TTC549 (cell line): Measurements from ENCODE around the gene SEPTIN1.

Experiments used
- FAIRE-seq: peaks from 2 replicates; lab custom pipeline; 2012; peaks lifted over from hg19 to GRCh38; lab: Jason Lieb, UNC

Gene SEPTIN1

DNA sequence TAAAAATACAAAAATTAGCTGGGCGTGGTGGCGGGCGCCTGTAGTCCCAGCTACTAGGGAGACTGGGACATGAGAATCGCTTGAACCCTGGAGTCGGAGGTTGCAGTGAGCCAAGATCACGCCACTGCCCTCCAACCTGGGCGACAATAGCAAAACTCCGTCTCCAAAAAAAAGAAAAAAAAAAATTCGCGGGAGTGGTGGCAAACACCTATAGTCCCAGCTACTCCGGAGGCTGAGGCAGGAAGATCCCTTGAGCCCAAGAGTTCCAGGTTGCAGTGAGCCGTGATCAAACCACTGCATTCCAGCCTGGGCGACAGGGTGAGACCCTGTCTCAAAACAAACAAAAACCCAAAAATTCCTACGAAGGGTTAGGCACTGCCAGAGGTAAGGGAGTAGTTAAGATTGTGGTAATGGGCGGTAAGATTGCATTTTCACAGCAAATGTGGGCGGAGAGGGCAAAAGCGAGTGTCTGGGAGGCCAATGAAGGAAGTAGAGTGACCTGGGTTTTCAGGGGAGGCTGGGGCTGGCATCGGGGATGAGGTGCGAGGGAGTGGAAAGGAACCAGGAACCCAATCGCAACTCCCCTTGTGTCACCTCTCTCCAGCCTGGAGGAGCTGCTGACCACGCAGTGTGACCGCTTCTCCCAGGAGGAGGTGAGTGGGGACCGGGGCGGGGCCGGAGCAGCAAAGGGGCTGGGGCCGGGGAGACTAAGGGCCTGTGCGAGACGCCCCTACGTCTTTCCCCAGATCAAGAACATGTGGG lies 5.1 kb downstream of the SEPTIN1 start:
- no peak for FAIRE-seq

DNA sequence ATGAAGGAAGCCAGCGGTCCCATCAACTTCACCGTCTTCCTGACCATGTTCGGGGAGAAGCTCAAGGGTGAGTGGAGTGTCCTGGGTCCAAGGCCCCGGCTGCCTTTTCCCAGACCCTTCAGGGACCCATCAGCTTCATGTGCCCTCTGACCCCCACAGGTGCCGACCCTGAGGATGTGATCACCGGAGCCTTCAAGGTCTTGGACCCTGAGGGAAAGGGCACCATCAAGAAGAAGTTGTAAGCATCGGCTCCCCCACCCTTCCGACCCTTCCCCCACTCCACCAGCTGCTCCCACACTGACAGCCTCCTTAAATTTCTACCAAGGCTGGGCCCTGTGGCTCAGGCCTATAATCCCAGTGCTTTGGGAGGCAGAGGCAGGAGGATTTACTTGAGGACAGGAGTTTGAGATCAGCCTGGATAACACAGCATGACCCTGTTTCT lies 5.9 kb downstream of the SEPTIN1 start:
- no peak for FAIRE-seq

DNA sequence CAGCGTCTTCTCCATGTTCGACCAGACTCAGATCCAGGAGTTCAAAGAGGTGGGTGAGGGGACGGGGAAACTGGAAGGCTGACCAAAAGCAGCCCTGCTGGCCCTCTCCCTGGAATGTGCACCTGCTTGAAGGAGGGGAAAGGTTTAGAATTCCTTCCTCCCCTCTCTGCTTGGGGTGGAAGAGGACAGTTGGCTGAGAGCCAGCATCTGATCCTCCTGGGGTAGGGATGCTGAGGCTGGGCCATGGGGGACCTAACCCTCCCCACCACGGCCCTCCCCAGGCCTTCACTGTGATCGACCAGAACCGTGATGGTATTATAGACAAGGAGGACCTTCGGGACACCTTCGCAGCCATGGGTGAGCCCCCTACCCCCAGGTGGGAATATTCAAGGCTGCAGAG lies 6.5 kb downstream of the SEPTIN1 start:
- FAIRE-seq: no peak

DNA sequence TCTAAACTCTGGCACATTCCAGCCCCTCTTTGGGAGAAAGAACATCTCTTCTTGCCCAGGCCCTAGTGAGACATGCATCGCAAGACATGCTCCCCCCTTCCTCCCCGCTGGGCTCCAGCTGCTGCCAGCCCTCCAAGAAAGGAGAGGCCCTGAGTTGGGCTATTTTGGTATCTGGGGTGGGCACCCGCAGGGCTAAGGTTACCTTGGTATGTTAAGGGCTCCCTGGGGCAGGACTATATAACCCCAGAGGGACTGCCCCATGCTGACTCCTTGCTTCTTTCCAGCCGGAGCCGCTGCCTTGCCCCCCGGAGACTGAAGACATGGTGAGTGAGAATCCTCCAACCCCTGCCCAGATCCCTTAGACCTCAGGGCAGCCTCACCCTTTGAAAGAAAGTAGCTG lies 7.8 kb downstream of the SEPTIN1 start, which contains the start of gene MYL11:
TSS of gene MYL11 (plus strand) at position 265 of the 400 bp plus-strand sequence. CDS start at position 321, 56 bp downstream.
- no peak for FAIRE-seq

DNA sequence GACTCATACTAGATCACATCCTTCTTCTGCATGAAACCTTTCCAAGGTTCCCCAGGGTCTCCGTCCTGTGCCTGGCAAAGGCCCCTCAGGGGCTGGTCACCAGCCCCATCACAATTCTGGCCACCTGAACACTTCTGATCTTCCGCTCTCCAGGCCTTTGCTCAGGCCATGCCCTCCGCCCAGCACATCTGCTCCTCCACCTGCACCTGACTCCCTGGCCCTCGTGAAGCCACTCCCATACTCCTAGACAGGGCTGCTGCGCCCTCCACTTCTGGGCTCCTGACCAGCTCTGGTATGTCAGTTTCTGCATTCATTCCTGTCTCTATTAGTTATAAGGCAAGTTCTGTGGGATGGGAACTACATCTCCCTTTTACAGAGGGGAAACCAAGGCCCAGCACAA lies 9.6 kb downstream of the SEPTIN1 start:
- no peak for FAIRE-seq

DNA sequence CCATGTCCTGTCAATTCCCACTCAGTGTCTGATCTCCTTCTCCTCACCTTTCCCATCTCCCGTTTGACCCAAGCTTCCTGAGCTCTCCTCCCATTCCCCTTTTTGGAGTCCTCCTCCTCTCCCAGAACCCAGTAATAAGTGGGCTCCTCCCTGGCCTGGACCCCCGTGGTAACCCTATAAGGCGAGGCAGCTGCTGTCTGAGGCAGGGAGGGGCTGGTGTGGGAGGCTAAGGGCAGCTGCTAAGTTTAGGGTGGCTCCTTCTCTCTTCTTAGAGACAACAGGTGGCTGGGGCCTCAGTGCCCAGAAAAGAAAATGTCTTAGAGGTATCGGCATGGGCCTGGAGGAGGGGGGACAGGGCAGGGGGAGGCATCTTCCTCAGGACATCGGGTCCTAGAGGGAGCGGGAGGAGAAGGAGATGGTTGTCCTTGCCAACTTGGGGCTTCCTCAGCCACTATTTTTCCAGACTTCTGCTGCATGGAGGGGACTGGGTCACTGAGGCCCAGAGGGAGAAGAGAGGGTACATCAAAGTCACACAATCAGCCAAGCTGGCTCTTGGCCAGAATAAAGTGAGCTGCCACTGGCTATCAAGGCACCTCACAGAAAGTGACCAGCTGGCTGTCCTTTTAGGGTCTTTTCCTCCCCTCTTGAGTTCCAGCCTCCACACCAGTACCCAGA lies 10.2 kb downstream of the SEPTIN1 start:
- no peak for FAIRE-seq

DNA sequence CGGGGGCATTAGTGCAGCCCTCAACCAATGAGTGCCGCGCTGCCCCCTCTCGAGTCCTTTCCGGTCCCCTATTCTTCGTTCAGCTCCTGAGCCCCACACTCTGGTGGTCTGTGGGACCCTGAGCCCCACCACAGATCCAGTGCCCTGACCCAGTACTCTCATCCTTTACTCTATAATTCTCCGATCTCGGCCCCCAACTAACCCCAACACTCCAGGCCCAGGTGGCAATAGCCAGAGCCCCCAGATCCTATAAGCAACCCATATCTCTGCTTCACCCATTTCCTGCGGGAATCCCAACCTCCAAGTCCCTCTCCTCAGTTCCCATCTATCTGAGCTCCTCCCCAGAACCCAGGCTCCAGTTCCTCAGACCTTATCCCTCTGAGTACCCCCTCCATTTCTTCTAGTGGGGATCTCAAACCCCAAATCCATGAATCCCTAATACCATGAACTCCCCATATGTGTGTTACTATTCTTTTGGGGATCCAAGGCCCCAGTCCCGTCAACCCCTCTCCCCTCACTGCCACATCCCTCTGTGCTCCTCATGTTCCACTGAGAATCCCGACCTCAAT lies 11.0 kb downstream of the SEPTIN1 start:
- FAIRE-seq: no peak

DNA sequence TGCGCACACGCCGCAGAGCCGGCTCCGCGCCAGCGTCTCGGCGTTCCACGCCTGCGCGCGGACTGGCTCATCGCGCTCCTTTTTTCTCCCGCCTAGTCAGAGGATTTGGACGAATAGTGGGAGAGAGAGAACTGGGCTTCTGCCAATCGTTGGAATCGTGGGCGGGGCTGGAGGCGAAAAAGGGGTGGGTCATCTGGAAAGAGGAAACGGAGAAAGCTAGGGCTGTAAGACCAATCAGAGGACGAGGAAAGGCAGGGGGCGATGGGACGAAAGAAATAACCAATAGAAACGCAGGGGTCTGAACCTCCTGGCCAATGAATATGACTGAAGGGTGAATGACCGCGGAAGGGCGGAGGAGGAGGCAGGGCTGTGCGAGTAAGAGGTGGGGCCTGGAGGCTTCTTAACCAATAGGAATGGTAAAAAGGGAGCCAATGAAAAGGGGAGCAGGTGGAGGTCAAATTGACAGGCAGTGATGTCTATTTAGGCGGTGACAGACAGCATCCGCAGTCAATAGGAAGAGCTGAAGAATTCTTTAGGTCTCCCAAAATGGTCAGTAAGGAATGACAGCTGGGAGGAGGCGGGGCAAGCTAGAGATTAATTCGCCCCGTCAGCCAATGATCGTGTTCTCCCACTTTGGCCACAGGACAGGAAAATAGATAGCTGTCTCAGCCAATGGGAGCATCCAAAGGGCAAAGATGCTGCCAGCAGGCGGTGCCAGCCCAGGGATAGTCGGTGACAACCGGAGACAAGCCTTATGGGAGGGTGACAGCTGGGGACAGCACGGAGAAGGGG lies 11.7 kb downstream of the SEPTIN1 start, which contains the start of gene TBC1D10B:
TSS of gene TBC1D10B (minus strand) at position 39 of the 792 bp plus-strand sequence. CDS start 311 bp downstream, outside the sequence.
- FAIRE-seq: peak; percentile 99

DNA sequence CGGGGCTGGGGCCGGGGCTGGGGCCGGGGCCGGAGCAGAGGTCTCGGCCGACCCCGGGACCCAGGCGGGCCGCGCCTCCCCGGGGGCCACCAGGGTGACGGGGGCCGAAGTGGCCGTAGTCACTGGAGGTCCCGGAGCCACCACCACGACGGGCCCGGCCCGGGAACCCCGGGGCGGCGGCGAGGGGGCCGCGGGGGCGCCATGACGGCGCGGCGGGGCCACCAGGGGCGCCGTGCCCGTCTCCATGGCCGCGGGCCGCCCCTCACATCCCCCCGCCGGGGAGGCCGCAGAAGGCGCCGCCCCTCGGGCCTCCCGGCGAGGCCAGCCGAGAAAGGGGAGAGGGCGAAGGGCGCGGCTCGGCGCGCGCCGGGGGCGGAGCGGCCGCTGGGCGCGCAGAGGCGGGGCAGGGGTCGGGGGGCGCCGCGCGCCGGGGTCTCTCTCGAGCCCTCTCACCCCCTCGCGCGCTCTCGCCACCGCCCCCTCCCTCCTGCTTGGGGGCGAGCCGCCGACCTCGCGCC lies 12.4 kb downstream of the SEPTIN1 start:
- FAIRE-seq: no peak

DNA sequence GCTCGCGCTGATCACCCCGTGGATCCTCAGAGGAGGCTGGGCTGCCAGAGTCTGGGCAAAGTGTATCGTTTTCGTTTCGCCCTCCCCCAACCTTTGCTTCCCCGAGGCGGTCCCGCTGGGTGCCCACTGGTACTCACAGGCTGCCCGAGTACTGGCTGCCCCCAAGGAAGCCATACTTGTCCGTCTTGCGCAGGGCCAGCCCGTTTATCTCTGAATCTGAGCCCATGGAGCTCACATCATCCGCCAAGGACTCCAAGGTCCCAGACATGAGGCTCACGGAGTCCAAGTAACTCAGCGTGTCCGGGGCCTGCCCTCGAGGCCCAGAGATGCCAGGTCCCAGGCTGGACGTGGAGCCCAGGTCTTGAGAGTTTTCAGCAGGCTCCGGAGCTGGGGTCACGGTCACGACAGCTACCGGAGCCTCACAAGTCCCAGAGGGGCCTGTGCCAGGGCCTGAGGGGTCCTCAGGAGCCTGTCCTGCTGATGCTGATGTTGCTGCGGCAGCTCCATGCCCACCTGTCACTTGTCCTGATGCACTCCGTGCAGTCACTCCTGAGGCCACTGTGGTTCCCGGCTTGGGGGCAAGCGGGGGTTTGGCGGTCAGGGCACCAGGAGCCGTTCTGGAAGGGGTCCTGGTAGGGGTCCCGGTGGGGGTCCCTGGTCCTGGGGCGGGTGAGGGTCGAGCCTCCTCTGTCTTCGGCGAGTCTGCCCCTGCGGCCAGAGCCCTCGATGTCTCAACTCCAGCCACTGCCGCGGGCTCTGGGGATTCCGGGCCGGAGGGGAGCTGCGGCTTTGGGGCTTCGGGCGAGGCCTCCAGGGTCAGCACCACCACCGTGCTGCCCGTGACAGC lies 13.0 kb downstream of the SEPTIN1 start:
- FAIRE-seq: no peak

DNA sequence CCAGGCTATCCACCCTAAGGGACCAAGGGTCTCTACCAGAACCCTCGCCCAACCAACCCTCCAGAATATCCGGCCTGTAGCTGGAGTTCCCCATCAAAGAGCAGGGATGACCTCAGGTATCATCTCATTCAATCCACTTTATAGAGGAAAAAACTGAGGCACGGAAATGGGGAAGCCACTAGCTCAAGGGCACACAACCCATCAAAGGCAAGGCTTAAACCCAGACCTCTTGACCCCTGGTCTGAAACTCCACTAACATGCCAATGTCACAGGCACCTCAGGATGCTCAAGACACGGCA lies 13.6 kb downstream of the SEPTIN1 start:
- FAIRE-seq: no peak

DNA sequence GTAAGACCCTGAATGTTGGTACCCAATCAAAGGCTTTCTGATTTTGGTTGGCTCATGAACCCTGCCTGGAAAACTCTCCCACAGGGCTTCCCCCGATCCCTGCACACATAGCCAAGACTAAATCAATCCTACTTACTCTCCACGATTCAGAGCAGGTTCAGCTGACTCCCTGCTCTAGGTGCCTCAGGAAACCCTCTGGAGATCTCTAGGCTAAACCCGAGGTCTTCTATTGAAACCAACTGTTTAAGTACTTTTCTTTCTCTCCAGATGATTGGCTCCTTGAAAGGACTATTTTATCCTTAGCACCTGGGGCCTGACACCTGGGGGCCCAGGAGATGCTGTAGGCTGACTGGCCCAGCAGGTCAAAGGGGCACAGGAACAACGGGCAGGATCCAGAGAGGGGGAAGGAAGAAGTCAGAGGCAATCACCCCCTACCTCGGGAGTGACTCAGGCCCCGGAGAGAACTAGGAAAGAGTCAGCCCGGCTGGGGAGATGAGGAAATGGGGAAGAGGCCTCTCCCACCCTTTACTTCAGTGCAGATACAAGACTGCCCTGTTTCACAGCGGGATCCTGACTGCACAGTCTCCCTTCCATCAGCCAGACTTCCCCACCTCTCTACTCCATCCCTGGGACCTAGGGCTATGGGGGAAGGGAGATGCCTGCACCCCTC lies 14.1 kb downstream of the SEPTIN1 start:
- no peak for FAIRE-seq

DNA sequence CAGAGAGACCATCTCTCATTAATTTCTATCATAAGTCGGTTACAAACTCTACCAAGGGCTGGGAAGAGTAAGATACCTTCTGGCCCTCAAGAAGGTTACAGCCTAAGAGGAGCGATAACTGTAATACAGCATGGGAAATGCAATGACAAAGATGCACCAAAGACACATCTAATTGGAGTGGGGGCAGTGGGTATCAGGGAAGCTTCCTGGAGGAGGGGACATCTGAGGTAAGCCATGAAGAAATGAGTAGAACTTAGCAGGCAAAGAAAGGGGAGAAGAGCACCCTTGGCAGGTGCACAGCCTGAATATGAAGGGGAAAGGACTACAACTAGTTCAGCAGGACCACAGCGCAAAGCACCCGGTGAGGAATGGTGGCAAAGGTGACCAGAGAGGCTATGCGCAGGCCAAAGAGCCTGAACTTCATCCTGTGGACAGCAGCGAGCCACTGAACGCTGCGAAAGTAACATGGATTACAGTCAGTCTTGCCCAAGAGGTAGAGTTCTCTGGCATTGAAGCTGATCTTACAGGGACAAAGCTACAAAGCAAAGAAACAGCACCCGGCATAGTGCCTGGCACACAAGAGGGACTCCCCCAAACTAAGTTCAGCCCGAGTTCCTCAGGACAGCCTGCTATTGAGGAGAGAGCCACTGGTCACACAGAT lies 14.9 kb downstream of the SEPTIN1 start:
- no peak for FAIRE-seq

DNA sequence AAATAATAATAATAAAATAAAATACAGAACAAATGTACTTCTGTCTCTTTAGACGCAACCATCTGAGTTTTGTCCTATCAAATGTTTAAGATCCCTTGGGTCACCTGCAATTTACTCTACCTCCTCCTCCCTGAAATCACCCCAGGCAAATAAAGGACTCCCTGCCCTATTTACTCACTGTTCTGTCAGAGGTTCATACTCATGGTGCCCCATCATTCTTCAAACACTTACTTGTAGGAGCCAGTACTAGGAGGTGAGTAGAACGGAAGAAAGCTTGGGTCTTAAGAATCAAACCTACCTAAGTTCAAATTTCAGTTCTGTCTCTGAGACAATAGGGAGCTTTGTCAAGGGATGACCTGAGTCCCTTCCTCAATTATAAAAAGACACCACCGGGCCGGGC lies 15.8 kb downstream of the SEPTIN1 start:
- no peak for FAIRE-seq

DNA sequence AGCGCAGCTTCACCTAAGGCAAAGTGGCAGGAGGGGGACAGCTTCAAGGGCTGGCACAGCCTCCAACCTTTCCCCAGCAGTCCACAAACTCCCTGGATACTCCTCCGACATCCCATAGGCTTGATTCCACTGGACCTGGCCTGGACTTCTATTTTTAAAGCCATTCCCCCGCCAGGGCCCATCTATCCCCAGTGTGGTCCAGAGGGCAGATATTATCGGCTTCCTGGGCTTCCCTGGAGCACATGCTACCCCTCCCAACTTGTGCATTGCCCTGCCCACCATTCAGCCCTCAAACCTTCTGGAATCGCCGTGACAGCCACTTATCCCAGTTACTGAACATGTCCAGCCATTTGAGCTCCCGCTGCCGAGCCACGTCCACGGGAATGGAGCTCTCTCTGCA lies 17.2 kb downstream of the SEPTIN1 start:
- FAIRE-seq: no peak

DNA sequence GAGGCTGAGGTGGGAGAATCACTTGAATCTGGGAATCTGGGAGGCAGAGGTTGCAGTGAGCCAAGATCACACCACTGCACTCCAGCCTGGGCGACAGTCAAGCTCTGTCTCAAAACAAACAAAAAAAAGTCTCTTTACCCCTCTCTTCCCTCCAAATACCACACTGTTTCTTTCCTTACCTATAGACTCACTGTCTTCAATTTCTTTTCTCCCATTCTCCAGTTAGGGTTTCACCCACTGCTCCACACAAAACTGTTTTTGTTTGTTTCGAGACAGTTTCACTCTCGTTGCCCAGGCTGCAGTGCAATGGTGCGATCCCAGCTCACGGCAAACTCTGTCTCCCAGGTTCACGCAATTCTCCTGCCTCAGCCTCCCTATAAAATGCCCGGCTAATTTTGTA lies 21.2 kb downstream of the SEPTIN1 start:
- no peak for FAIRE-seq

DNA sequence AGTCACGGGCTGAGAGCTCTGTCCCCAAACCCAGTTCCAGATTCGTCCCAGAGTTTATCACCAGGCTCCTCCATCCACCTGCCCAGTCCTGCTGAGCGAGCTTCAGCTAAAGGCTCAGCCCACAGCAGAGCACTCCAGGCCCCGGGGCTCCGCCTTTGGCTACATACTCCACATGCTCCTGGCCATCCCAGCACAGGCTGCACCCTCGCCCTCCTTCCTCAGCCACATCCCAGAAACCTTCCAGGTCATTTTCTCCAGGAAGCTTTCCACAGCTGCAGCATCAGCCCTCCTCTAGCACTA lies 22.5 kb downstream of the SEPTIN1 start:
- FAIRE-seq: no peak

DNA sequence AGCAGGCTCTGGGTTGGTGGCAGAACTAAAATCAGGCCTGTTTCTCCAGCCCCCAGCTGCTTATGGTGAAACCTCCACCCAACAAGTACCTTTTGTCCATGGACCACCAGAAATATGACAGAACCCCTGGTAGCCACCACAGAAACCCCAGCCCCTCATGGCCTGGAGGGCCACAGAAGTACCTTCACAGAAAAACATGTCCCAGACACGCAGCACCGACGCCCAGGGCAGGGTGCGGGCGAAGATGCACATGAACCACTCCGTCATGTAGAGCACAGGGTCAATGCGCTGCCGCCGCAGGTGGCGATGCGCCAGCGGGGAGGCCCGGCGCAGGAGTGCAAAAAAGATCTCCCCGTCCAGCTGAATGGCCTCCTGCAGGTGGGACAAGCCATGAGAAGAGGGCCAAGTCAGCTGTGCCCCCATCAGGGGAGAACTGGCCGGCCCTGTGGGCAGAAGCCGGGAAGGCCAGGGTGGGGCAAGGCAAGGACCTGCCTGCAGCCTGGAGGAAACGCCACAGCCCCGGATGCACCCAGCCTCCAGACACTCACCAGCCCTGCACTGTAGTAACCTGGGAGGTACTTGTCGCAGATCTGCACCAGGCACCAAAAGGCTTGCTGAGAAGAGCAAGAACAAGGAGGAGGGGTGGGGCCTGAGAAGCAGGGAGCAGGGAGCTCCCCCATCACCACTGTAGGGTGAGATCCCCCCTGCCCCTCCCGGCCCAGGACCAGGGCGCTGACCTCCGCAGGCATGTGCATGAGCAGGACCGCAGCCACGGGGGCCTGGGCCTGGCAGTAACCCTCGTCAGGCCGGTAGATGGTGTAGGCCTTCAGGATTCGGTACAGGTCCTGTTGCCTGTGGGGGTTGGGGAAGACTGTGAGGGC lies 23.1 kb downstream of the SEPTIN1 start:
- no peak for FAIRE-seq

DNA sequence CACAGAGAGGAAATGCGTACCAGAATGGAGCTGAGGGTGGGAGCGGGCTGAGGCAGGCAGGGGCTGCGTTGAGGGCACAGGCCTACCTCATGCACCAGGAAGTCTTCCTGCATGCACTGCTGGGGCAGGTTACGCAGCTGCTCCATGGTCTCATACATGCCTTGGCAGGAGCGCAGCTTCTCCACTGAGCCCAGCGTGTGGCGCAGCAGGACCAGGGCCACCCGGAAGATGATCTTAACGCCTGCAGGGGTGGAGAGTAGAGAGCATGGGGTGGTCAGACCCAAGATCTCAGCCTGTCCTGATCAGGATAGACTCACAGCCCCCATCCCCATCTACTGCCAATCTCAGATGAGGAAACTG lies 23.8 kb downstream of the SEPTIN1 start:
- no peak for FAIRE-seq
